HG03045 (cell line): ENCODE results near the gene NPAS2.

Source experiments
- ATAC-seq: cut with Tn5 transposase; IDR thresholded peaks from one replicate; pipeline ENCODE4 v1.9.1; 2021; ENCODE audit warnings: mild to moderate bottlenecking, moderate library complexity; ENCODE audit not compliant: unreplicated experiment

NPAS2 gene

DNA sequence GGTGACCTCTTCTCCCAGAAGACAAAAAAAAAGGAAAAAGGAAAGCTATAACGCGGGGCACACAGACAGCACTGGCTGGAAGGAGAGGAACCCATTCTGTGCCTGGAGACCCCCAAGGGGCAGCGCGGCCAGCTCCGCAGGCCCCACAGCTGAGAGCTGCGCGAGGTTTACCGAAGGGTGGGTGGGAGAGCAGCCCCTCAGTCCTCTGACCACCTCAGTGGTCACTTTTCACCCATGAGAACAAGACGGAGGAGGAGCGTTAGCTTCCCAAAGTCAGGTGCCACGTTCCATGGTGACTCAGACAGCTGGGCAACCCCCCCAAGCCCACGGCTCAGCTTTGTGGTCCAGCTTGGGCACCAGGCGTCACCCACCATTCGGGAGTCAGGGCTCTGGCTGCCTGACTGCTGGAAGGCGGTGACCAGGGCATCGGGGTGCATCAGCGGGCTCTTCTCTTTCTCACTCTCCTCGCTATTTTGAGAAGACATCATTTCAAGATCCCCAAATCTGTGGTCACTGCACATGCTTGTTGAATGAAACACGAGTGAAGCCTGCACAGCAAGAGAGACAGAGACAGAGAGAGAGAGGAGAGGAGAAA is 217.3 kb downstream of the NPAS2 start:
- ATAC-seq: no peak

DNA sequence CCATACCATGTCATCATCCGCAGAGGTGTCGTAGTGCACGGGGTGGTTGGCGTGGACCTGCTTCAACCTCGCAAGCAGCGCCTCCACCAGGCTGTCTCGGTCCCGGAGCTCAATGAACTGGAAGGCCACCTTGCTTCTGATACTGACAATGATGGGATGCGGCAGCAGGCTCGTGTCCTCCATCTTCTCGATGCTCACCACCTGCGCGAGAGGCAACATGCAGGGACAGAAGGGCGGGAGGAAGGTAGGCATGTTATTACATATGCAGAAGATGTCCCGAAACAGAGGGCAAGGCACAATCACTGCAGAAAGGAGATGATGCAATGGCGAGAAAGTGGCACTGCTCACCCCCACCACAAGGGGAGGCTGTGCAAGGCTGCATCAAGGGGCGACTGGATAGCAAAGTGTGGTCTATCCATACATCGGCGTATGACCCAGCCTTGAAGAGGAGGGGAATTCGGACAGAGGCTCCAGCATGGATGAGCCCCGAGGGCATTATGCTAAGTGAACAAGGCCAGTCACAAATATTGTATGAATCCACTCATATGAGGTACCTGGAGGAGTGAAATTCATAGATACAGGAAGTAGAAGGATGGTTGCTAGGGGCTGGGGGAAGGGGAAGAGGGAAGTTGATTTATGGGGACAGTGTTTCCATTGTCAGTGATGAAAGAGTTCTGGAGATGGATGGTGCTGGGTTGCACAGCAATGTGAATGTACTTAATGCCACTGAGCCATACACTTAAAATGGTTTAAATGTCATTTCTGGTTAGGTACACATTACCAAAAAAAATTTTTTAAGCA is 218.7 kb downstream of the NPAS2 start:
- ATAC-seq: no peak

DNA sequence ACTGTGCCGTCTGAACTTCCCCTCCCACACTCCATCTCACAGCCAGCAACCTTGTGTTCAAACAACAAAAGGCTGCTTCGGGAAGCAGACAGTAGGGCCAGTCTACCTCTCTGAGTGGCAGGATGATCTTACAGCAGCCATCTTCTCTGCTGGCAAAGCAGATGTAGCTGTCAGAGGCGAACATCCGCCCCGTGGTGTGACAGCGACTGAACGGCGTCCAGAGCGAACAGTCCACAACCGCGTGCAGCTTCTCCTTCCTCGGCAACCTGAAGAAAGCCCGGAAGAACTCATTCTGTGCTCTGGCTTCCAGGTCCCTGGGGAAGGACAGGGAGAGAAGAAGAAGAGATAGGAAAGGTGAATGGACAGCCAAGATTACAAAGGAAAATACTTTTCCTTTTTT is 220.1 kb downstream of the NPAS2 start:
- ATAC-seq: no peak

DNA sequence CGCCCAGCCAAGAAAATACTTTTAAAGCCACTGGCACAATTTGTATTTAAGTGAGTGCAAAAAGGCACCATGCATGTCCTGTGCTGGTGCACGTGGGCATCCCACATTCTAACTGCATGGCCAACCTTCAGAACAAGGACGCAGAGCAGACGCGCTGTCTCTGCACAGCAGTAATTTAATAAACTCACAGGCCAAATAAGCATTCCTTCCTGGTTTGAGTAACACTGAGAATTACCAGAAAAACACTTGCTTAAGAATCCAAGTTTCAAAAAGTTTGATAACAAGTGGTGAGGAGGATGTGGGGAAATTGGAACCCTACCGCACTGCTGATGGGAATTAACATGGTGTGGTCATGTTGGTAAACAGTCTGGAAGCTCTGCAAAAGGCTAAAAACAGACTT is 220.8 kb downstream of the NPAS2 start:
- ATAC-seq: no peak

DNA sequence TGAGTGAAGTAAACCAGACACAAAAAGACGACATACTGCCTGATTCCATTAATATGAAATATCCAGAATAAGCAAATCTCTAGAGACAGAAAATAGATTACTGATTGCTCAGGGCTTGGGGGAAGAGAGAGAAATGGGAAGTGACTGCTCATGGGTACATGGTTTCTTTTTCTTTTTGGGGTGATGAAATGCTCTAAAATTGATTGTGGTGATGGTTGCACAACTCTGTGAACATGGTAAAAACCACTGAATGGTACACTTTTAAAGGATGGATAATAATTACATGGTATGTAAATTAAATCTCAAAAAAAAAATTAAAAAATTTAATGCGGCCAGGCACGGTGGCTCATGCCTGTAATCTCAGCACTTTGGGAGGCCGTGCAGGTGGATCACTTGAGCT is 221.5 kb downstream of the NPAS2 start:
- no peak for ATAC-seq

DNA sequence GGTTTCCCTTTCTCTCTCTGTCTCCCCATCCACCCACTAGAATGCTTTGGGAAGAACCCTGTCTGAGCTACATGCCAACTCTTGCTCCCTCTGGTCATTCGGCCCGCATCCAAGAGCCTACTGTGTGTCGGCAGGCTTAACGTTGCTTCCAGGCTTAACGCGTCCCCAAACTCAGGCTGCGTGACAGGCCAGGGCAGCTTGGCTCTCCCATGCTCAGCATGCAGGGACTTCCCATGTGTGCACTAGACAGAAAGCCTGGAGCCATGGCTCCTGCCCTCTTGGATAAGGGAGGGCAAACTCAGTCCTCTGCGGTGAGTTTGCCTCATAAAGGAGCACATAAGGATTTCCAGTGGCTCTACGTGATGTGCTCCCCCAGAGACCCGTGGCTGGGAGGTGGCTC is 225.4 kb downstream of the NPAS2 start:
- no peak for ATAC-seq
